ENCODE measurements around the gene ARMC9. TPM values are rescaled to one million over a fixed set of nuclear protein-coding genes. Genes with fewer than 3 reads are reported as not detected.

ARMC9 gene
- total RNA-seq, 4 donors from 2014 or later, result 11.5 to 59.5 (median 14.4) TPM

- Histone ChIP-seq H3K36me3 (no peaks in the 10 kb centered on the region), H3K27ac (no peak overlapping the region), H3K27me3 (no peaks in the 10 kb centered on the region), H3K4me1 (peaks cover 0 to 16% (median 12%) of the 10 kb centered on the region in 4 donors), H3K4me3 (no peak overlapping the region), H3K9me3 (no peaks in the 10 kb centered on the region)
- in situ Hi-C loops (cut with MboI; ENCODE audit: low pct_ligation_motif_present in 1 of 4, low pct_unique_long_range_greater_than_20kb in 1 of 4, low sequenced_read_pairs in 3 of 4) (no loop called here), intact Hi-C loops (cut with DNase I; ENCODE audit: low total_unique reads) (no loop called here)
- TF ChIP-seq POLR2A (IDR thresholded peaks at IDR 0.05) (no peak), POLR2AphosphoS5 (IDR thresholded peaks at IDR 0.05) (no peak), EP300 (IDR thresholded peaks at IDR 0.05; ENCODE audit: low read depth) (no peak), CTCF (IDR thresholded peaks at IDR 0.05) (no peak)
- 98% methylated on average over 7 of the region's 7 CpGs; no CpG with 5 or more reads in 1 of the 2 donors for WGBS, 2 donors (ENCODE audit: low coverage in 1 of 2)
- DNase-seq, result no peak
Observed at GRCh38 chr2:231186325-231186724, 12.1 kb upstream of the ARMC9 start.

- in situ Hi-C loops (cut with MboI; ENCODE audit: low pct_ligation_motif_present in 1 of 4, low pct_unique_long_range_greater_than_20kb in 1 of 4, low sequenced_read_pairs in 3 of 4), result no loop called here
- intact Hi-C loops (cut with DNase I; ENCODE audit: low total_unique reads), result no loop called here
- no peaks in the 10 kb centered on the region for H3K36me3 ChIP-seq
- WGBS, 2 donors (ENCODE audit: low coverage in 1 of 2), result 75 to 79% methylated on average over 12 to 18 of the region's 18 CpGs
- peak overlapping the region in 1 of 4 donors; percentile 89 for H3K27ac ChIP-seq
- no peaks in the 10 kb centered on the region for H3K27me3 ChIP-seq
- TF ChIP-seq POLR2AphosphoS5 (IDR thresholded peaks at IDR 0.05) (no peak), EP300 (IDR thresholded peaks at IDR 0.05; ENCODE audit: low read depth) (no peak), CTCF (IDR thresholded peaks at IDR 0.05) (no peak), POLR2A (IDR thresholded peaks at IDR 0.05) (no peak)
- H3K4me1 ChIP-seq, result peaks cover 0 to 22% (median 17%) of the 10 kb centered on the region in 4 donors
- no peak for DNase-seq
- no peaks in the 10 kb centered on the region for H3K9me3 ChIP-seq
- no peak overlapping the region for H3K4me3 ChIP-seq
Observed at GRCh38 chr2:231187736-231188505, 10.5 kb upstream of the ARMC9 start.

- Histone ChIP-seq H3K9me3 (no peaks in the 10 kb centered on the region), H3K27me3 (no peaks in the 10 kb centered on the region), H3K4me1 (peaks cover 0 to 22% (median 17%) of the 10 kb centered on the region in 4 donors), H3K4me3 (no peak overlapping the region), H3K27ac (peak overlapping the region in 3 of 4 donors; percentile 80 to 90 (median 89)), H3K36me3 (no peaks in the 10 kb centered on the region)
- TF ChIP-seq EP300 (IDR thresholded peaks at IDR 0.05; ENCODE audit: low read depth), result no peak
- no peak for TF ChIP-seq CTCF (IDR thresholded peaks at IDR 0.05)
- TF ChIP-seq POLR2A (IDR thresholded peaks at IDR 0.05), result no peak
- TF ChIP-seq POLR2AphosphoS5 (IDR thresholded peaks at IDR 0.05), result no peak
- no peak for DNase-seq
- in situ Hi-C loops (cut with MboI; ENCODE audit: low pct_ligation_motif_present in 1 of 4, low pct_unique_long_range_greater_than_20kb in 1 of 4, low sequenced_read_pairs in 3 of 4) (no loop called here), intact Hi-C loops (cut with DNase I; ENCODE audit: low total_unique reads) (no loop called here)
- WGBS, 2 donors (ENCODE audit: low coverage in 1 of 2), result 83 to 100% methylated on average over 2 to 6 of the region's 6 CpGs
Observed at GRCh38 chr2:231188506-231189170, 9.8 kb upstream of the ARMC9 start.

GRCh38 chr2:231189171-231189530 is 9.3 kb upstream of the ARMC9 start:
- intact Hi-C loops (cut with DNase I; ENCODE audit: low total_unique reads) (no loop called here), in situ Hi-C loops (cut with MboI; ENCODE audit: low pct_ligation_motif_present in 1 of 4, low pct_unique_long_range_greater_than_20kb in 1 of 4, low sequenced_read_pairs in 3 of 4) (no loop called here)
- Histone ChIP-seq H3K27ac (peak overlapping the region; percentile 65 to 90 (median 84)), H3K4me3 (no peak overlapping the region), H3K36me3 (no peaks in the 10 kb centered on the region), H3K27me3 (no peaks in the 10 kb centered on the region), H3K4me1 (peaks cover 0 to 22% (median 17%) of the 10 kb centered on the region in 4 donors), H3K9me3 (no peaks in the 10 kb centered on the region)
- WGBS, 2 donors (ENCODE audit: low coverage in 1 of 2), result 85% methylated on average over 8 of the region's 8 CpGs; no CpG with 5 or more reads in 1 of the 2 donors
- no peak for TF ChIP-seq CTCF (IDR thresholded peaks at IDR 0.05)
- TF ChIP-seq POLR2AphosphoS5 (IDR thresholded peaks at IDR 0.05), result no peak
- no peak for TF ChIP-seq EP300 (IDR thresholded peaks at IDR 0.05; ENCODE audit: low read depth)
- TF ChIP-seq POLR2A (IDR thresholded peaks at IDR 0.05), result no peak
- no peak for DNase-seq
